HepG2 (cell line): Measurements from ENCODE around the gene UMPS. TPM values are rescaled to one million over a fixed set of nuclear protein-coding genes. Genes with fewer than 3 reads are reported as not detected.
A peak's percentile ranks its signal among the peaks of the same experiment; 100 is the strongest.

Source experiments
- HMGA1 ChIP-seq: sonication (generic); formaldehyde crosslinking; conservative IDR thresholded peaks from 2 replicates; pipeline ENCODE4 v1.4.0; 2020; ENCODE audit warnings: missing genetic modification reagents
- KDM4B ChIP-seq: sonication (generic); formaldehyde crosslinking; IDR thresholded peaks from 2 replicates; pipeline ENCODE4 v1.4.0; 2020; ENCODE audit warnings: missing genetic modification reagents
- TBP ChIP-seq: sonication (generic); formaldehyde crosslinking; IDR thresholded peaks from 2 replicates; pipeline ENCODE4 v1.5.0; 2020; ENCODE audit warnings: missing genetic modification reagents
- TSC22D2 ChIP-seq: sonication (generic); formaldehyde crosslinking; IDR thresholded peaks from 2 replicates; pipeline ENCODE4 v1.5.1; 2020; ENCODE audit warnings: missing genetic modification reagents, mild to moderate bottlenecking, borderline replicate concordance
- ZFP36L1 ChIP-seq: sonication (generic); formaldehyde crosslinking; IDR thresholded peaks from 2 replicates; pipeline ENCODE4 v1.8.0; 2022; ENCODE audit warnings: mild to moderate bottlenecking, missing genetic modification reagents, moderate library complexity
- ZNF430 ChIP-seq: sonication (generic); formaldehyde crosslinking; IDR thresholded peaks from 2 replicates; pipeline ENCODE4 v1.9.0; 2021; ENCODE audit warnings: mild to moderate bottlenecking, missing genetic modification reagents
- ZNF790 ChIP-seq: sonication (generic); formaldehyde crosslinking; IDR thresholded peaks from 2 replicates; pipeline ENCODE4 v1.8.0; 2022; ENCODE audit warnings: missing genetic modification reagents, mild to moderate bottlenecking, borderline replicate concordance
- polyA plus RNA-seq, 8 experiments: library from polyadenylated mRNA; depleted of rRNA in 3 of 8; stranded (reverse) in 7 of 8; unstranded in 1 of 8; fragments of >200 nt; fragmentation: Illumina TruSeq in 4 of 8; extraction: Trizol in 4 of 8; gene quantifications; 2 replicates each; pipeline versions ENCODE4 v1.2.1 to v1.2.3, GENCODE V29; 2011 to 2016; ENCODE audit warnings: low read depth in 4 of 8, missing spikeins in 1 of 8, mixed read lengths in 1 of 8; ENCODE audit not compliant: insufficient read depth in 1 of 8
- total RNA-seq, 5 experiments: library from RNA; depleted of rRNA; stranded (reverse); fragments of >200 nt; fragmentation: Illumina TruSeq; extraction: Trizol; gene quantifications; 2 replicates each; pipeline ENCODE4 v1.2.3, GENCODE V29; 2016; ENCODE audit warnings: low read depth in 1 of 5
- TF ChIP-seq, protein P1 (sequence below): sonication (generic); formaldehyde crosslinking; IDR thresholded peaks from 2 replicates; pipeline ENCODE4 v1.4.0; 2020; ENCODE audit warnings: missing genetic modification reagents, borderline replicate concordance
- TF ChIP-seq, protein P2 (sequence below): sonication (generic); formaldehyde crosslinking; IDR thresholded peaks from 2 replicates; pipeline ENCODE4 v1.4.0; 2020; ENCODE audit warnings: mild to moderate bottlenecking, missing genetic modification reagents
- TF ChIP-seq, protein P3 (sequence below): sonication (generic); formaldehyde crosslinking; IDR thresholded peaks from 2 replicates; pipeline ENCODE4 v1.5.1; 2020; ENCODE audit warnings: mild to moderate bottlenecking, missing genetic modification reagents, moderate library complexity
- TF ChIP-seq, protein P4 (sequence below): sonication (generic); formaldehyde crosslinking; IDR thresholded peaks from 2 replicates; pipeline ENCODE4 v1.4.0; 2020; ENCODE audit warnings: missing genetic modification reagents
- TF ChIP-seq, protein P5 (sequence below): sonication (generic); formaldehyde crosslinking; IDR thresholded peaks from 2 replicates; pipeline ENCODE4 v1.4.0; 2020; ENCODE audit warnings: mild to moderate bottlenecking, missing genetic modification reagents

Gene UMPS
- total and polyA plus RNA-seq, 2 of the 13 experiments (the other 11 are each of a cell fraction or from before 2014, with no cell fraction given) = 52.7 to 74.2 TPM

DNA sequence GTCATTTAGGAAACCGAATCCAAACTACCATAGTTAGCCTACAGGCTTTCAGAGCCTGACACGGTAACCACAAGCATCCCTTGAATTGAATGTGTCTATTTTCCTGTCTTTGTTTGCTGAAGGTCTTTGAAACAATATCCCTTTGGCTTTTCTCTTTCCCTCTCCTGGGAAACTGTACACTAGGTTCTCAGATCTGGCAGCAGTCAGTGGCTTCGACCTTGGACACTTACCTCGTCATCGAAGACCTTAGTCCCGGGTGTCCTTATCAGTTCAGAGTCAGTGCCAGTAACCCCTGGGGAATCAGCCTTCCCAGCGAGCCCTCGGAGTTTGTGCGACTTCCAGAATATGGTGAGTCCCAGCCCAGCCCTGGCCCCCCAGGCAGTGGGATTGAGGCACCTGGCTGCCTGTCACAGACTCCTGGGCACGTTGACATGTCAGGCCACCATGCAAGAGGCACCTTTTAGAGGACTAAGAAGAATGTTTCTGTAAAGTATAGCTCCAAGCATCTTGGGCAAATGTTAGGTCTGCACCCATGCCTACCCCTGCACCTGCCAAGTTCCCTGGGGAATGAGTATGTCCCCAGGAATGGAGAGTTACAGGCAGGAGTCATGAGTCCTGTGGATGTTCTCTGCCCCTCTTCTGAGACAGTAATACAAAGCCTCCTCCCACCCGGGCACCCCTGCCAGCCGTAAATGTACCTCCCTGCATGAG lies 30.4 kb upstream of the UMPS start (continued):
- TF ChIP-seq, protein P1, sequence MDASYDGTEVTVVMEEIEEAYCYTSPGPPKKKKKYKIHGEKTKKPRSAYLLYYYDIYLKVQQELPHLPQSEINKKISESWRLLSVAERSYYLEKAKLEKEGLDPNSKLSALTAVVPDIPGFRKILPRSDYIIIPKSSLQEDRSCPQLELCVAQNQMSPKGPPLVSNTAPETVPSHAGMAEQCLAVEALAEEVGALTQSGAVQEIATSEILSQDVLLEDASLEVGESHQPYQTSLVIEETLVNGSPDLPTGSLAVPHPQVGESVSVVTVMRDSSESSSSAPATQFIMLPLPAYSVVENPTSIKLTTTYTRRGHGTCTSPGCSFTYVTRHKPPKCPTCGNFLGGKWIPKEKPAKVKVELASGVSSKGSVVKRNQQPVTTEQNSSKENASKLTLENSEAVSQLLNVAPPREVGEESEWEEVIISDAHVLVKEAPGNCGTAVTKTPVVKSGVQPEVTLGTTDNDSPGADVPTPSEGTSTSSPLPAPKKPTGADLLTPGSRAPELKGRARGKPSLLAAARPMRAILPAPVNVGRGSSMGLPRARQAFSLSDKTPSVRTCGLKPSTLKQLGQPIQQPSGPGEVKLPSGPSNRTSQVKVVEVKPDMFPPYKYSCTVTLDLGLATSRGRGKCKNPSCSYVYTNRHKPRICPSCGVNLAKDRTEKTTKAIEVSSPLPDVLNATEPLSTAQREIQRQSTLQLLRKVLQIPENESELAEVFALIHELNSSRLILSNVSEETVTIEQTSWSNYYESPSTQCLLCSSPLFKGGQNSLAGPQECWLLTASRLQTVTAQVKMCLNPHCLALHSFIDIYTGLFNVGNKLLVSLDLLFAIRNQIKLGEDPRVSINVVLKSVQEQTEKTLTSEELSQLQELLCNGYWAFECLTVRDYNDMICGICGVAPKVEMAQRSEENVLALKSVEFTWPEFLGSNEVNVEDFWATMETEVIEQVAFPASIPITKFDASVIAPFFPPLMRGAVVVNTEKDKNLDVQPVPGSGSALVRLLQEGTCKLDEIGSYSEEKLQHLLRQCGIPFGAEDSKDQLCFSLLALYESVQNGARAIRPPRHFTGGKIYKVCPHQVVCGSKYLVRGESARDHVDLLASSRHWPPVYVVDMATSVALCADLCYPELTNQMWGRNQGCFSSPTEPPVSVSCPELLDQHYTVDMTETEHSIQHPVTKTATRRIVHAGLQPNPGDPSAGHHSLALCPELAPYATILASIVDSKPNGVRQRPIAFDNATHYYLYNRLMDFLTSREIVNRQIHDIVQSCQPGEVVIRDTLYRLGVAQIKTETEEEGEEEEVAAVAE = peak; percentile 75
- TF ChIP-seq TSC22D2 (CRISPR knock-in tag) = no peak
- TF ChIP-seq ZNF430 (CRISPR knock-in tag) = peak; percentile 75
- TF ChIP-seq ZNF790 (CRISPR knock-in tag) = no peak
- TF ChIP-seq TBP = peak; percentile 36; the same call in 1 of the 2 replicates
- TF ChIP-seq ZFP36L1 = no peak
- TF ChIP-seq, protein P2, sequence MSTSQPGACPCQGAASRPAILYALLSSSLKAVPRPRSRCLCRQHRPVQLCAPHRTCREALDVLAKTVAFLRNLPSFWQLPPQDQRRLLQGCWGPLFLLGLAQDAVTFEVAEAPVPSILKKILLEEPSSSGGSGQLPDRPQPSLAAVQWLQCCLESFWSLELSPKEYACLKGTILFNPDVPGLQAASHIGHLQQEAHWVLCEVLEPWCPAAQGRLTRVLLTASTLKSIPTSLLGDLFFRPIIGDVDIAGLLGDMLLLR (CRISPR knock-in tag) = no peak
- TF ChIP-seq HMGA1 (CRISPR knock-in tag) = no peak
- peak; percentile 66; the same call in 1 of the 2 replicates for TF ChIP-seq KDM4B
- TF ChIP-seq, protein P3, sequence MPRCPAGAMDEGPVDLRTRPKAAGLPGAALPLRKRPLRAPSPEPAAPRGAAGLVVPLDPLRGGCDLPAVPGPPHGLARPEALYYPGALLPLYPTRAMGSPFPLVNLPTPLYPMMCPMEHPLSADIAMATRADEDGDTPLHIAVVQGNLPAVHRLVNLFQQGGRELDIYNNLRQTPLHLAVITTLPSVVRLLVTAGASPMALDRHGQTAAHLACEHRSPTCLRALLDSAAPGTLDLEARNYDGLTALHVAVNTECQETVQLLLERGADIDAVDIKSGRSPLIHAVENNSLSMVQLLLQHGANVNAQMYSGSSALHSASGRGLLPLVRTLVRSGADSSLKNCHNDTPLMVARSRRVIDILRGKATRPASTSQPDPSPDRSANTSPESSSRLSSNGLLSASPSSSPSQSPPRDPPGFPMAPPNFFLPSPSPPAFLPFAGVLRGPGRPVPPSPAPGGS (CRISPR knock-in tag) = no peak
- TF ChIP-seq, protein P4, sequence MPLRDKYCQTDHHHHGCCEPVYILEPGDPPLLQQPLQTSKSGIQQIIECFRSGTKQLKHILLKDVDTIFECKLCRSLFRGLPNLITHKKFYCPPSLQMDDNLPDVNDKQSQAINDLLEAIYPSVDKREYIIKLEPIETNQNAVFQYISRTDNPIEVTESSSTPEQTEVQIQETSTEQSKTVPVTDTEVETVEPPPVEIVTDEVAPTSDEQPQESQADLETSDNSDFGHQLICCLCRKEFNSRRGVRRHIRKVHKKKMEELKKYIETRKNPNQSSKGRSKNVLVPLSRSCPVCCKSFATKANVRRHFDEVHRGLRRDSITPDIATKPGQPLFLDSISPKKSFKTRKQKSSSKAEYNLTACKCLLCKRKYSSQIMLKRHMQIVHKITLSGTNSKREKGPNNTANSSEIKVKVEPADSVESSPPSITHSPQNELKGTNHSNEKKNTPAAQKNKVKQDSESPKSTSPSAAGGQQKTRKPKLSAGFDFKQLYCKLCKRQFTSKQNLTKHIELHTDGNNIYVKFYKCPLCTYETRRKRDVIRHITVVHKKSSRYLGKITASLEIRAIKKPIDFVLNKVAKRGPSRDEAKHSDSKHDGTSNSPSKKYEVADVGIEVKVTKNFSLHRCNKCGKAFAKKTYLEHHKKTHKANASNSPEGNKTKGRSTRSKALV (CRISPR knock-in tag) = no peak
- TF ChIP-seq, protein P5, sequence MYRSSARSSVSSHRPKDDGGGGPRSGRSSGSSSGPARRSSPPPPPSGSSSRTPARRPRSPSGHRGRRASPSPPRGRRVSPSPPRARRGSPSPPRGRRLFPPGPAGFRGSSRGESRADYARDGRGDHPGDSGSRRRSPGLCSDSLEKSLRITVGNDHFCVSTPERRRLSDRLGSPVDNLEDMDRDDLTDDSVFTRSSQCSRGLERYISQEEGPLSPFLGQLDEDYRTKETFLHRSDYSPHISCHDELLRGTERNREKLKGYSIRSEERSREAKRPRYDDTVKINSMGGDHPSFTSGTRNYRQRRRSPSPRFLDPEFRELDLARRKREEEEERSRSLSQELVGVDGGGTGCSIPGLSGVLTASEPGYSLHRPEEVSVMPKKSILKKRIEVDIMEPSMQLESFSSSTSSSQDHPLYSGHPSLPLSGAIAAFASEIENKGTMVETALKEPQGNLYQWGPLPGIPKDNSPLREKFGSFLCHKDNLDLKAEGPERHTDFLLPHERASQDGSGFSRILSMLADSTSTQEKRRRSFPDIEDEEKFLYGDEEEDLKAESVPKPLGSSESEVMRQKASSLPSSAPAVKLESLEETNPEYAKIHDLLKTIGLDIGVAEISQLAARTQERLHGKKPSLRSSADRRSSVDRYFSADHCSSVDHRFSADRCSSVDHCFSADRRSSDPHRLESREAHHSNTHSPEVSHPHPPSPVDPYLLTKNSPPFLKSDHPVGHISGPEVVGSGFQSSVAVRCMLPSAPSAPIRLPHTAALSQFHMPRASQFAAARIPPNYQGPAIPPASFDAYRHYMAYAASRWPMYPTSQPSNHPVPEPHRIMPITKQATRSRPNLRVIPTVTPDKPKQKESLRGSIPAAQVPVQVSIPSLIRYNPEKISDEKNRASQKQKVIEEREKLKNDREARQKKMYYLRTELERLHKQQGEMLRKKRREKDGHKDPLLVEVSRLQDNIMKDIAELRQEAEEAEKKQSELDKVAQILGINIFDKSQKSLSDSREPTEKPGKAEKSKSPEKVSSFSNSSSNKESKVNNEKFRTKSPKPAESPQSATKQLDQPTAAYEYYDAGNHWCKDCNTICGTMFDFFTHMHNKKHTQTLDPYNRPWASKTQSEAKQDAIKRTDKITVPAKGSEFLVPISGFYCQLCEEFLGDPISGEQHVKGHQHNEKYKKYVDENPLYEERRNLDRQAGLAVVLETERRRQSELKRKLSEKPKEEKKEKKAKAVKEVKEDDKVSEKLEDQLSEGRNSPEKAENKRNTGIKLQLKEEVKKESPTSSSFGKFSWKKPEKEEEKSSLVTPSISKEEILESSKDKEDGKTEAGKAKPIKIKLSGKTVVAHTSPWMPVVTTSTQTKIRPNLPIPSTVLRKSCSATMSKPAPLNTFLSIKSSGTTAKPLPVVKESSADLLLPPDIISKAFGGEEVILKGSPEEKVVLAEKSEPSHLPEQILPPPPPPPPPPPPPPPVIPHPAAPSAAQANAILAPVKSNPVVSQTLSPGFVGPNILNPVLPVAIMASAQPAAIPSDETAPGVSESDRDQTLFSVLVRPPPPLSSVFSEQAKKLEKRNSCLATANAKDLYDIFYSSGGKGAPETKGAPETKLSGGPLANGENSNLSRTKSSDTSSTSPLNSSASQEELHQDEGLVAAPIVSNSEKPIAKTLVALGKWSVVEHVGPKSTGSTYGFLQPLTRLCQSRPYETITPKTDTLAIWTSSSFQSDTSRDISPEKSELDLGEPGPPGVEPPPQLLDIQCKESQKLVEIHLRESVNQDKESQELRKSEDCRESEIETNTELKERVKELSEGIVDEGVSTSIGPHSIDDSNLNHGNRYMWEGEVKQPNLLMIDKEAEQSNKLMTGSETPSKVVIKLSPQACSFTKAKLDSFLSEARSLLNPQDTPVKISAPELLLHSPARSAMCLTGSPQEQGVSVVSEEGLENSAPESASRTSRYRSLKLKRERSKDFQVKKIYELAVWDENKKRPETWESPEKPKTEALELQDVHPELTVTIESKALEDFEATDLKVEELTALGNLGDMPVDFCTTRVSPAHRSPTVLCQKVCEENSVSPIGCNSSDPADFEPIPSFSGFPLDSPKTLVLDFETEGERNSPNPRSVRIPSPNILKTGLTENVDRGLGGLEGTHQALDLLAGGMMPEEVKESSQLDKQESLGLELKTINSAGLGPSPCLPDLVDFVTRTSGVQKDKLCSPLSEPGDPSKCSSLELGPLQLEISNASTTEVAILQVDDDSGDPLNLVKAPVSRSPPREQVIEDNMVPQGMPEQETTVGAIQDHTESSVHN (CRISPR knock-in tag) = no peak
